T-helper 2 cell (primary cell): ENCODE results near the gene AP1G2.
A peak's percentile ranks its signal among the peaks of the same experiment; 100 is the strongest.

Source experiments
- DNase-seq, 5 experiments: peaks; one replicate each; pipeline versions ENCODE4 v3.0.0 to v3.0.0-alpha.2; 2012 to 2022

AP1G2 gene

GRCh38 chr14:23513005-23513817 lies 54.4 kb downstream of the AP1G2 start:
- DNase-seq = no peak

GRCh38 chr14:23512156-23512555 lies 55.4 kb downstream of the AP1G2 start:
- DNase-seq = peak in 1 of 5 experiments; percentile 41
